GM12878 (cell line): ENCODE data around the gene NR2F1. TPM values are rescaled to one million over a fixed set of nuclear protein-coding genes. Genes with fewer than 3 reads are reported as not detected.

Source experiments
- ATAC-seq: fragments of 200-7000 bp; cut with Tn5 transposase; 3 replicates; pipeline ENCODE4 v1.9.1; 2020; ENCODE audit warnings: mild to moderate bottlenecking, moderate library complexity
- BruUV-seq: library from RNA; stranded (reverse); fragments of 400-500 nt; replicated peaks from 2 replicates; lab custom pipeline; 2021; lab: Mats Ljungman, UMichigan
- CTCF ChIA-PET: fragments of 300-600 bp; sonication (Branson Sonifier 250); formaldehyde crosslinking; extraction: SDS; loops from one replicate; lab custom pipeline; 2021; ENCODE audit warnings: inconsistent platforms; lab: Yijun Ruan, JAX
- POLR2A ChIA-PET: fragments of 350-600 bp; formaldehyde crosslinking; extraction: SDS; loops from one replicate; lab custom pipeline; 2021; ENCODE audit warnings: inconsistent platforms; lab: Charles Lee
- RAD21 ChIA-PET: fragments of 300-600 bp; sonication (Branson Sonifier 250); formaldehyde crosslinking; loops from one replicate; lab custom pipeline; 2023; ENCODE audit warnings: antibody characterized with exemption; ENCODE audit not compliant: unreplicated experiment; lab: Charles Lee
- SMC1A ChIA-PET: fragments of 300-600 bp; sonication (Branson Sonifier 250); formaldehyde crosslinking; loops from one replicate; lab custom pipeline; 2023; ENCODE audit not compliant: unreplicated experiment, uncharacterized antibody; lab: Charles Lee
- DNase-seq: peaks from one replicate; pipeline ENCODE4 v3.0.0-alpha.2; 2011; ENCODE audit warnings: low read depth, low spot score
- FAIRE-seq: peaks from 3 replicates; lab custom pipeline; 2011; peaks lifted over from hg19 to GRCh38; lab: Jason Lieb, UNC
- H2AFZ ChIP-seq: 2 replicates; pipeline ENCODE4 v1.6.0; 2011; ENCODE audit warnings: low read depth, low read length, control low read depth; ENCODE audit not compliant: control insufficient read depth
- H3K27ac ChIP-seq: 2 replicates; pipeline ENCODE4 v1.5.1; 2011; ENCODE audit warnings: control low read depth; ENCODE audit not compliant: control insufficient read depth, insufficient read depth
- H3K27me3 ChIP-seq, 2 experiments: replicated peaks in 1 of 2; 2 replicates each; pipeline versions ENCODE4 v1.6.0 to v1.6.1; 2011; ENCODE audit warnings: low read length in 1 of 2; ENCODE audit not compliant: control insufficient read depth in 2 of 2, insufficient read depth in 2 of 2
- H3K36me3 ChIP-seq, 2 experiments: 2 replicates each; pipeline ENCODE4 v1.5.1; 2011; ENCODE audit warnings: low read length in 1 of 2; ENCODE audit not compliant: control insufficient read depth in 2 of 2, insufficient read depth in 2 of 2
- H3K4me1 ChIP-seq: 2 replicates; pipeline ENCODE4 v1.6.1; 2011; ENCODE audit warnings: mild to moderate bottlenecking, low read length, moderate library complexity, mixed read lengths; ENCODE audit not compliant: control insufficient read depth, insufficient read depth
- H3K4me2 ChIP-seq: 2 replicates; pipeline ENCODE4 v1.6.0; 2011; ENCODE audit warnings: control low read depth; ENCODE audit not compliant: control insufficient read depth, insufficient read depth
- H3K4me3 ChIP-seq: fragments of 200-600 bp; sonication (generic); 2 replicates; pipeline ENCODE4 v1.5.1; 2016
- H3K79me2 ChIP-seq: 2 replicates; pipeline ENCODE4 v1.6.0; 2011; ENCODE audit warnings: low read length; ENCODE audit not compliant: control insufficient read depth, insufficient read depth
- H3K9ac ChIP-seq: 2 replicates; pipeline ENCODE4 v1.8.0; 2011; ENCODE audit warnings: low read length, control low read depth, mixed read lengths; ENCODE audit not compliant: control insufficient read depth, insufficient read depth
- H3K9me3 ChIP-seq: replicated peaks from 3 replicates; pipeline ENCODE4 v1.5.1; 2011; ENCODE audit warnings: mild to moderate bottlenecking, low read length; ENCODE audit not compliant: control insufficient read depth, insufficient read depth
- H4K20me1 ChIP-seq: 2 replicates; pipeline ENCODE4 v1.6.0; 2011; ENCODE audit not compliant: control insufficient read depth, insufficient read depth
- BACH1 ChIP-seq: fragments of 450-650 bp; IDR thresholded peaks from 2 replicates; pipeline ENCODE4 v1.6.1; 2017; ENCODE audit warnings: mild to moderate bottlenecking, borderline replicate concordance
- BCL11A ChIP-seq: IDR thresholded peaks from 2 replicates; pipeline ENCODE4 v1.6.1; 2011; ENCODE audit warnings: low read depth, low read length
- BHLHE40 ChIP-seq, 2 experiments: fragments of 450-650 bp in 1 of 2; IDR thresholded peaks; 2 replicates each; pipeline ENCODE4 v1.6.1; 2011 to 2017; ENCODE audit warnings: low read depth in 2 of 2, borderline replicate concordance in 1 of 2, improper control_type of control experiment in 1 of 2, low read length in 1 of 2, mild to moderate bottlenecking in 1 of 2
- BRCA1 ChIP-seq: IDR thresholded peaks from 2 replicates; pipeline ENCODE4 v1.6.1; 2011; ENCODE audit warnings: low read depth, low read length, improper control_type of control experiment
- HCFC1 ChIP-seq: fragments of 150-350 bp; IDR thresholded peaks from 2 replicates; pipeline ENCODE4 v1.6.1; 2014; ENCODE audit warnings: low read length
- LARP7 ChIP-seq: fragments of 450-650 bp; IDR thresholded peaks from 2 replicates; pipeline ENCODE4 v1.6.1; 2017; ENCODE audit warnings: mild to moderate bottlenecking
- NFYA ChIP-seq: IDR thresholded peaks from 2 replicates; pipeline ENCODE4 v1.6.1; 2011; ENCODE audit warnings: low read depth, mild to moderate bottlenecking, low read length, improper control_type of control experiment, borderline replicate concordance
- POLR2AphosphoS5 ChIP-seq: IDR thresholded peaks from 2 replicates; pipeline ENCODE4 v1.6.1; 2011; ENCODE audit warnings: mild to moderate bottlenecking, low read length, inconsistent platforms
- POU2F2 ChIP-seq: IDR thresholded peaks from 3 replicates; pipeline ENCODE4 v1.6.1; 2011; ENCODE audit warnings: low read depth, mild to moderate bottlenecking, low read length, borderline replicate concordance
- RAD51 ChIP-seq: fragments of 450-650 bp; IDR thresholded peaks from 2 replicates; pipeline ENCODE4 v1.6.1; 2016; ENCODE audit warnings: moderate library complexity, mild to moderate bottlenecking, inconsistent platforms
- RFX5 ChIP-seq: IDR thresholded peaks from 2 replicates; pipeline ENCODE4 v1.6.1; 2011; ENCODE audit warnings: low read depth, low read length, improper control_type of control experiment
- ZBED1 ChIP-seq: IDR thresholded peaks from 2 replicates; pipeline ENCODE4 v1.6.1; 2016; ENCODE audit warnings: borderline replicate concordance
- ZNF24 ChIP-seq: fragments of 450-650 bp; IDR thresholded peaks from 2 replicates; pipeline ENCODE4 v1.6.1; 2017; ENCODE audit warnings: antibody characterized with exemption, mild to moderate bottlenecking
- WGBS: methylation state at CpG from one replicate; pipeline ENCODE4 v1.1.6; 2016; ENCODE audit warnings: low lambda C conversion rate; ENCODE audit not compliant: insufficient replicate concordance, insufficient coverage; ENCODE audit errors: missing lambda C conversion rate; 5-methylcytosine and 5-hydroxymethylcytosine counted together
- in situ Hi-C: fragments of 300-500 bp; cut with MboI; formaldehyde crosslinking; loops from 9 replicates; pipeline ENCODE4 v1.14.3; 2018; ENCODE audit warnings: mixed read lengths
- intact Hi-C: fragments of 100-400 bp; cut with micrococcal nuclease; formaldehyde crosslinking; loops from one replicate; pipeline ENCODE4 v1.14.2; 2022; ENCODE audit not compliant: unreplicated experiment
- polyA plus RNA-seq, 11 experiments: library from polyadenylated mRNA; depleted of rRNA in 4 of 11; unstranded in 6 of 11; stranded (reverse) in 5 of 11; fragments of >200 nt; fragmentation: Nextera tagmentation in 4 of 11; fragmentation: Illumina TruSeq in 1 of 11; extraction: Ambion mirVana in 4 of 11; extraction: Trizol in 1 of 11; gene quantifications; 1 replicate in 1 of 11; 2 replicates in 10 of 11; pipeline versions ENCODE4 v1.2.1 to v1.2.3, GENCODE V29; 2011 to 2016; ENCODE audit warnings: inconsistent platforms in 2 of 11, missing spikeins in 2 of 11, low read depth in 1 of 11
- total RNA-seq, 4 experiments: library from RNA; depleted of rRNA in 3 of 4; stranded (reverse); fragments of >200 nt in 3 of 4; fragmentation: Illumina TruSeq in 1 of 4; extraction: Trizol in 1 of 4; gene quantifications; 2 replicates each; pipeline versions ENCODE4 v1.2.1 to v1.2.3, GENCODE V29; 2013 to 2021
- TF ChIP-seq, protein P1 (sequence below): fragments of 150-350 bp; IDR thresholded peaks from 2 replicates; pipeline ENCODE4 v1.6.1; 2014; ENCODE audit warnings: mild to moderate bottlenecking, low read depth, low read length
- TF ChIP-seq, protein P2 (sequence below): fragments of 450-650 bp; IDR thresholded peaks from 2 replicates; pipeline ENCODE4 v1.6.1; 2016; ENCODE audit warnings: mild to moderate bottlenecking

The NR2F1 gene
- total and polyA plus RNA-seq, 10 of the 15 experiments (the other 5 are each of a cell fraction or from before 2014, with no cell fraction given) = 0.04 to 0.79 (median 0.36) TPM; not detected in 7

- ChIA-PET POLR2A (no interaction called here), SMC1A (interaction anchor here (1.1 to 1.3 kb wide), 2 partner anchors 12 to 22 kb away, joined by 3 to 6 read pairs; no protein-coding TSS in a partner anchor), RAD21 (no interaction called here), CTCF (interaction anchor here (0.7 kb wide), 1 partner anchor 74 kb away, joined by 3 read pairs; no protein-coding TSS in a partner anchor)
- H3K4me2 ChIP-seq = no peak overlapping the region
- no peak for TF ChIP-seq POU2F2
- H4K20me1 ChIP-seq = no peaks in the 10 kb centered on the region
- ATAC-seq = peak; percentile 79
- H3K9me3 ChIP-seq = no peaks in the 10 kb centered on the region
- H3K36me3 ChIP-seq = no peaks in the 10 kb centered on the region
- intact Hi-C loops = no loop called here
- no peaks in the 10 kb centered on the region for H3K27me3 ChIP-seq
- BruUV-seq = no TSS peak
- no peak for DNase-seq
- no peak for FAIRE-seq
- H3K4me1 ChIP-seq = no peaks in the 10 kb centered on the region
- no peak overlapping the region for H3K9ac ChIP-seq
- no peak overlapping the region for H3K4me3 ChIP-seq
- in situ Hi-C loops = no loop called here
- H3K79me2 ChIP-seq = no peaks in the 10 kb centered on the region
- no peak overlapping the region for H3K27ac ChIP-seq
- no peak overlapping the region for H2AFZ ChIP-seq
Observed at GRCh38 chr5:93635991-93636390, 53.0 kb downstream of the NR2F1 start.

- intact Hi-C loops (no loop called here), in situ Hi-C loops (no loop called here)
- no peaks in the 10 kb centered on the region for H3K9me3 ChIP-seq
- ChIA-PET RAD21 (no interaction called here), SMC1A (interaction anchor here (0.8 to 1.6 kb wide), 4 partner anchors 8 to 17 kb away, joined by 3 to 6 read pairs (median 4); no protein-coding TSS in a partner anchor), POLR2A (no interaction called here), CTCF (interaction anchor here (1.2 kb wide), 1 partner anchor 24 kb away, joined by 3 read pairs; no protein-coding TSS in a partner anchor)
- no peaks in the 10 kb centered on the region for H3K36me3 ChIP-seq
- H3K9ac ChIP-seq = no peak overlapping the region
- BruUV-seq = no TSS peak
- H3K27me3 ChIP-seq = no peaks in the 10 kb centered on the region
- H2AFZ ChIP-seq = no peak overlapping the region
- H3K79me2 ChIP-seq = no peaks in the 10 kb centered on the region
- FAIRE-seq (no peak), ATAC-seq (no peak), DNase-seq (no peak)
- WGBS = 94% methylated on average over 1 of the region's 1 CpG
- H3K4me3 ChIP-seq = no peak overlapping the region
- H3K4me1 ChIP-seq = no peaks in the 10 kb centered on the region
- no peak overlapping the region for H3K4me2 ChIP-seq
- H3K27ac ChIP-seq = no peak overlapping the region
- H4K20me1 ChIP-seq = no peaks in the 10 kb centered on the region
- TF ChIP-seq ZNF24 (no peak), POLR2AphosphoS5 (no peak), HCFC1 (no peak), BCL11A (no peak), BHLHE40 (IDR thresholded peaks at IDR 0.05; ENCODE audit: borderline replicate concordance in 1 of 2, low read depth in 2 of 2, low read length in 1 of 2) (no peak), BACH1 (no peak), RAD51 (no peak), ZBED1 (no peak), RFX5 (no peak), LARP7 (no peak), NFYA (no peak), BRCA1 (no peak)
- TF ChIP-seq, protein P1, sequence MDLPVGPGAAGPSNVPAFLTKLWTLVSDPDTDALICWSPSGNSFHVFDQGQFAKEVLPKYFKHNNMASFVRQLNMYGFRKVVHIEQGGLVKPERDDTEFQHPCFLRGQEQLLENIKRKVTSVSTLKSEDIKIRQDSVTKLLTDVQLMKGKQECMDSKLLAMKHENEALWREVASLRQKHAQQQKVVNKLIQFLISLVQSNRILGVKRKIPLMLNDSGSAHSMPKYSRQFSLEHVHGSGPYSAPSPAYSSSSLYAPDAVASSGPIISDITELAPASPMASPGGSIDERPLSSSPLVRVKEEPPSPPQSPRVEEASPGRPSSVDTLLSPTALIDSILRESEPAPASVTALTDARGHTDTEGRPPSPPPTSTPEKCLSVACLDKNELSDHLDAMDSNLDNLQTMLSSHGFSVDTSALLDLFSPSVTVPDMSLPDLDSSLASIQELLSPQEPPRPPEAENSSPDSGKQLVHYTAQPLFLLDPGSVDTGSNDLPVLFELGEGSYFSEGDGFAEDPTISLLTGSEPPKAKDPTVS = no peak
- TF ChIP-seq, protein P2, sequence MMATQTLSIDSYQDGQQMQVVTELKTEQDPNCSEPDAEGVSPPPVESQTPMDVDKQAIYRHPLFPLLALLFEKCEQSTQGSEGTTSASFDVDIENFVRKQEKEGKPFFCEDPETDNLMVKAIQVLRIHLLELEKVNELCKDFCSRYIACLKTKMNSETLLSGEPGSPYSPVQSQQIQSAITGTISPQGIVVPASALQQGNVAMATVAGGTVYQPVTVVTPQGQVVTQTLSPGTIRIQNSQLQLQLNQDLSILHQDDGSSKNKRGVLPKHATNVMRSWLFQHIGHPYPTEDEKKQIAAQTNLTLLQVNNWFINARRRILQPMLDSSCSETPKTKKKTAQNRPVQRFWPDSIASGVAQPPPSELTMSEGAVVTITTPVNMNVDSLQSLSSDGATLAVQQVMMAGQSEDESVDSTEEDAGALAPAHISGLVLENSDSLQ = no peak
Observed at GRCh38 chr5:93636837-93637236, 53.8 kb downstream of the NR2F1 start.
